GM19239 (cell line): ENCODE measurements around the gene C1GALT1.

Experiments
- DNase-seq: peaks from one replicate; pipeline ENCODE4 v3.0.0; 2011; ENCODE audit warnings: low spot score; ENCODE audit not compliant: insufficient read length
- FAIRE-seq: peaks from 2 replicates; lab custom pipeline; 2011; peaks lifted over from hg19 to GRCh38; lab: Jason Lieb, UNC

The C1GALT1 gene

GRCh38 chr7:7263297-7264230 is 81.2 kb downstream of the C1GALT1 start:
- no peak for FAIRE-seq

DNA sequence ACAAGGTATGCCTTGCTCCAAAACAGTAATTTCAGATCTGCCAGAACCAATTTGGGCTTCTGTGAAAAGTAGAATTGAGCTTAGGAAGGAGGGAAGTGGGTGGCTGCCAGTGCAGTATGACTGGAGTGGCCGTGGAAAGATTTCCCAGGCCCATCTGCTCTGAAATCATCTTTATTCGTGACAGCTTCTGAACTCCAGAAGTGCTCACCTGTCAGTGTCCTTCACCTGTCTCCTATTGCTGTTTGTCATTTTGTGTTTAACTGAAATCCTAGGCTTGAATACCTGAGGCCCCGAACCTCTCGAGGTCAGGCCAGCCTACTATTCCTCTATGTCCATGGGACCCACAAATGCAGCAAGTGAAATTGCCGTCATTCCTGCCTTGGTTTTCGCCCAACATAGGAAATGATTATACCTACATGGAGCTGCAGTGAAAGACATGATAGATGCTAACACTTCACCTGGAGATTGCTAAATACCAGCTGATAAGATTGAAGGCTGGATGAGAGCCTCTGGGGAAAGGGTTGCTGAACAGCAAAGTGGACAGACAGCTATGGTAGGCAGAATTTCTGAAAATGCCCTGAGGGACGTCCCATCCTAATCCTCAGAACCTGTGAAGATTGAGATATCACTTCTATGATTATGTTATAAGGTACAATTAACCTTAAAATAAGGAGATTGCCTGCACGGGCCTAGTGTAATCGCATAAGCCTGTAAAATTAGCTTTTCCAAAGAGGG is 82.1 kb downstream of the C1GALT1 start:
- FAIRE-seq (no peak), DNase-seq (no peak)

More at GRCh38 chr7:7263297-7264230, 81.2 kb downstream of the C1GALT1 start:
- DNase-seq: no peak

DNA sequence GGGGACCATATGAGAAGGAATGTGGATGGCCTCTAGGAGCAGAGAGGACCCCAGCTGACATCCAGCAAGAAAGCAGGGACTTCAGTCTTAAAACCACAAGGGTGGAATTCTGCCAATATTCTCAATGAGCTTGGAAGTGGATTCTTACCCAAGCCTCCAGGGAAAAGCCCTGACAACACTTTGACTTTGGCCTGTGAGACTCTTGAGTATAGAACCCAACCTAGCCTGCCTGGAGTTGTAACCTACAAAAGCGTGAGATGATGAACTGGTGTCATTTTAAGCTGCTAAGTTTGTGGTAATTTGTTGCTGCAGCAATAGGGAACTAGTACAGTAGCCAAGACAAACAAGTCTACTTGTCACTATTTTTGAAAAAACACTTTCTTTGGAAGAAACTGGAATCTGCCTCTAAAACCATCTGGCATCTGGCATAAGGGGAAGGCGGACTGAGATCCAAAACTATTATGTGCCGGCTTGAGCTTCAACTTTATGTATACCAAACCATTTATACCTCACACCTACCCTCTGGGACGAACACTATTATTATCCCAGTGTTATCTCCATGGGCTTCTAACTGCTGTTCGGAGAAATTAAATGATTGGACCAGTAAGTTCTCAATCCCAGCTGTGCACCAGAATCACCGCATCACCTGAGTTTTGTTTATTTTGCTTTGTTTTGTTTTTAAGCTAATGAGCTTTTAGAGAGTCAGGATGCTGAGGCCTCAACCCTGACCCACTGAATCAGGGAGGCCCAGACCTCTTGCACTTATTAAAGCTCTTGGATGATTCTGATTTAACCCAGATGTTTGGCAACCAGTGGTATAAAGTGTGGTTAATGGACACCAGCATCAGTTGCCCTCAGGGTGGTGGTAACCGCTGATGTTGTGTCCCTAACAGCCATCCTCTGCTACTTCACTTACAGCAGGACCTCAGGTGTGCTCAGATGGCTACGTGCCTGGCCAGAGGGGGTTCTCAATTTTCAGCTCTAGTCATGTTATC is 83.0 kb downstream of the C1GALT1 start:
- FAIRE-seq (no peak), DNase-seq (no peak)

DNA sequence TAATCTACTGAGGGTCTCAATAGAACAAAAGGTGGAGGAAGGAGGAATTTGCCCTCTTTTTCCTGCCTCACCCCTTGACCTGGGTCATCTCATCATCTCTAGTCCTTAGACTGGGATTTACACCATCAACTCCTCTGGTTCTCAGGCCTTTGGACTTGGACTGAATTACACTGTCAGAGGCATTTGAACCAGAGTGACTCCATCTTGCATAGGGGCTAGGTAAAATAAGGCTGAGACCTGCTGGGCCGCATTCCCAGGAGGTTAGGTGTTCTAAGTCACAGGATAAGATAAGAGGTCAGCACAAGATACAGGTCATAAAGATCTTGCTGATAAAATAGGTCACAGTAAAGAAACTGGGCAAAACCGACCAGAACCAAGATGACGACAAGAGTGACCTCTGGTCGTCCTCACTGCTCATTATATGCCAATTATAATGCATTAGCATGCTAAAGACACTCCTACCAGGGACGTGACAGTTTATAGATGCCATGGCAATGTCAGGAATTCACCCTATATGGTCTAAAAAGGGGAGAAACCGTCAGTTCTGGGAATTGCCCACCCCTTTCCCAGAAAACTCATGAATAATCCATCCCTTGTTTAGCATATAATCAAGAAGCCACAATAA is 84.0 kb downstream of the C1GALT1 start:
- FAIRE-seq: no peak
- no peak for DNase-seq

- DNase-seq (no peak), FAIRE-seq (no peak)
Measured at GRCh38 chr7:7271094-7271874, 88.9 kb downstream of the C1GALT1 start.

GRCh38 chr7:7272294-7272693 is 90.0 kb downstream of the C1GALT1 start:
- DNase-seq (no peak), FAIRE-seq (no peak)

DNA sequence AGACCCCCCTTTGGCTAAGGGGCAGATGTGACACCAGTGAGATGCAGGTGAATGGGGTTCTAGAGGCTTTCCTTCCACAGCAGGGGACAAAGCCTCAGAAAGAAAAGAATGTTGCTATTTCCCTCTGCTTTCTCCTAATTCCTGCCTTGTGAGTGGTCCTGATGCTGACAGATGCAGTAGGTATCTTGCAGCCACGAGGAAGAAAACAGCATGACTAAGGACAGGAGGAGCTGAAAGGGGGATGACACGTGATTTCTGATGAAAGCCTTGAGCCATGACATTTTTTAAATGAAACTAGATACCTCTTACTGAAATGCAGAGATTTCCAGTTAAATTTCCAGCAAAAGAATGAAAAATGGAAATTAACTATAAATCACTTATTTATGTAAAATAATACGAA is 92.4 kb downstream of the C1GALT1 start:
- no peak for FAIRE-seq
- no peak for DNase-seq

GRCh38 chr7:7276161-7276560 is 93.8 kb downstream of the C1GALT1 start:
- FAIRE-seq: no peak
- DNase-seq: no peak

DNA sequence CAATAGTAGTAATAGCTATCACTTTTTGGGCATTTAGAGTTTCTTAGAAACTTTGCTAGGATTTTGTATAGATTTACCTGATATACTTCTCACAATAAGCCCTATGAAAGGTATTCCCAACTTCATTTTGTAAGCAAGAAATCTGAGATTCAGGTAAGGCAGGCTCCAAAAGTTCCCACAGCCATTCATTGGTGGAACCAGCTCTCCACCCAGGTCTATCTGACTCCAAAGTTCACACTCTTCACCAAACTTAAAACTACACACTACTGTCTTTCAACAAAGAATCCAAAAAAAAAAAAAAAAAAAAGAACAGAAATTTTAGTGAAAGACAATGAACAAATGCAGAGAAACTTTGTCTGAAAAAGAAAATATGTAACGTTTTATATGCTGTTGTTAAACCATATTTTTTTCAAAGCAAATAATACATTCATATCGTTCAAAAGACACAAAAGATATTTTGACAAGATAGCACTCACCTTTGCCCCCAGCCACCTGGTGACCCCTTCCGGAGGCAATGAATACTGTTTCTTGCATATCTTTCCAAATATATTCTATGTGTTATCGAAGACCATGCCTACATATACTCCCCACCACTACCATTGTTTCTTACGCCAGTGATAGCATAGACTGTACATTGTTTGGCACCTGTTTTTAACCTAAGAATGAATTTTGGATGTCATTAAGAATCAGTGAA is 108.2 kb downstream of the C1GALT1 start:
- FAIRE-seq: no peak

DNA sequence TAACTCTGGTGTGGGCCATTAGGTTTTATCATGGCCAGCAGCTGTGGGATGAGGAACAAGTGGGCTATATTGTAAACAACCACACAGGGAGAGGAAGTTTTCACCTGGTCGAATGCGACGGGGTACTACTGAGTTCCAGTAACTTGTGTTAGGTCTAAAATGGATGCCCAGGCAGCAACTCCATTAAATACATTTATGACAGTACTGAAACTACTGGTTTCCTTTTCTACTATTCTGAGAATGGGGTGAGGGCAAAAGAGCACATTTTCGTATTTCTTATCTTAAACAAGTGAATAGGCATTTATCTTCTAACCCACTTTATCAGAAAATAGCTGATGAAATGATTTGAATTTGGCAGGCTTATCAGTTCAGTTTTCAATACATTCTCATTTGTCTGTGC is 109.7 kb downstream of the C1GALT1 start:
- DNase-seq: no peak
- FAIRE-seq: peak; percentile 45

More for the DNA sequence above, 108.2 kb downstream of the C1GALT1 start:
- DNase-seq: no peak

GRCh38 chr7:7292608-7293007 is 110.3 kb downstream of the C1GALT1 start:
- DNase-seq (no peak), FAIRE-seq (no peak)

GRCh38 chr7:7293092-7293491 is 110.7 kb downstream of the C1GALT1 start:
- FAIRE-seq (no peak), DNase-seq (no peak)

DNA sequence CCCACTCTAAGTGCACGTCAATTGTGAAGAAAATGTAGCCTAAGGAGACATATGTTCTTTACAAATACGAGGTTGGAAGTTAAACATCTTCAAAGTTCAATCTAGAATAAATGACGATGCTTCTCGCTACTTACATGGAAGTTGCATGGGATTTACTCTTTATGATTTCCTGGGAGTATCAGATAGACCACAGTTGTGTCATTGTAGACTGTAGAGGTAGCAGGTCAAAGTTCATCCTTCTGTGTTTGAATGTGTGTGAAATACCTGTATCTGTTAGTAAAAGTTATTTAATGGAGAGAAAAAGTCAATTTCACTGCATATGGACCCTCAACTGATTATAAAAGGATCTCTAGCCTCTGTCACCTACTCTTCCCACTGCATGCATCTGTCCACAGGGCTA is 112.6 kb downstream of the C1GALT1 start:
- DNase-seq: no peak
- FAIRE-seq: no peak
